ENCODE measurements around the gene TMEM259.

- TF ChIP-seq POLR2A (IDR thresholded peaks at IDR 0.05) (no peak), CTCF (IDR thresholded peaks at IDR 0.05) (no peak)
Measured at GRCh38 chr19:1039646-1040475, 18.9 kb upstream of the TMEM259 start, which contains the start of gene ABCA7.
